HepG2 (cell line): Measurements from ENCODE around the gene ALDH2. TPM values are rescaled to one million over a fixed set of nuclear protein-coding genes. Genes with fewer than 3 reads are reported as not detected.

Experiments
- AHR ChIP-seq: IDR thresholded peaks from 2 replicates; pipeline ENCODE4 v1.6.1; 2018; ENCODE audit warnings: missing genetic modification reagents, missing compliant biosample characterization
- ATF7-NPFF ChIP-seq: sonication (generic); formaldehyde crosslinking; IDR thresholded peaks from 2 replicates; pipeline ENCODE4 v1.8.1; 2023; ENCODE audit warnings: mild to moderate bottlenecking, low read depth, missing genetic modification reagents, moderate library complexity
- MED8 ChIP-seq: sonication (generic); formaldehyde crosslinking; IDR thresholded peaks from 2 replicates; pipeline ENCODE4 v1.8.1; 2023; ENCODE audit warnings: mild to moderate bottlenecking, missing genetic modification reagents; ENCODE audit not compliant: insufficient replicate concordance
- MEIS2 ChIP-seq: sonication (generic); formaldehyde crosslinking; IDR thresholded peaks from 2 replicates; pipeline ENCODE4 v1.9.0; 2021; ENCODE audit warnings: mild to moderate bottlenecking, missing genetic modification reagents
- NPAS2 ChIP-seq: sonication (generic); formaldehyde crosslinking; IDR thresholded peaks from 2 replicates; pipeline ENCODE4 v1.8.0; 2022; ENCODE audit warnings: mild to moderate bottlenecking, missing genetic modification reagents, borderline replicate concordance
- ZNF615 ChIP-seq: sonication (generic); formaldehyde crosslinking; IDR thresholded peaks from 2 replicates; pipeline ENCODE4 v1.5.0; 2020; ENCODE audit warnings: mild to moderate bottlenecking, missing genetic modification reagents, borderline replicate concordance
- ZNF616 ChIP-seq: sonication (generic); formaldehyde crosslinking; IDR thresholded peaks from 2 replicates; pipeline ENCODE4 v1.5.0; 2020; ENCODE audit warnings: low read depth, mild to moderate bottlenecking, missing genetic modification reagents
- polyA plus RNA-seq, 8 experiments: library from polyadenylated mRNA; depleted of rRNA in 3 of 8; stranded (reverse) in 7 of 8; unstranded in 1 of 8; fragments of >200 nt; fragmentation: Illumina TruSeq in 4 of 8; extraction: Trizol in 4 of 8; gene quantifications; 2 replicates each; pipeline versions ENCODE4 v1.2.1 to v1.2.3, GENCODE V29; 2011 to 2016; ENCODE audit warnings: low read depth in 4 of 8, missing spikeins in 1 of 8, mixed read lengths in 1 of 8; ENCODE audit not compliant: insufficient read depth in 1 of 8
- total RNA-seq, 5 experiments: library from RNA; depleted of rRNA; stranded (reverse); fragments of >200 nt; fragmentation: Illumina TruSeq; extraction: Trizol; gene quantifications; 2 replicates each; pipeline ENCODE4 v1.2.3, GENCODE V29; 2016; ENCODE audit warnings: low read depth in 1 of 5
- TF ChIP-seq, protein P1 (sequence below): sonication (generic); formaldehyde crosslinking; IDR thresholded peaks from 2 replicates; pipeline ENCODE4 v1.5.1; 2020; ENCODE audit warnings: missing genetic modification reagents, mild to moderate bottlenecking, borderline replicate concordance
- TF ChIP-seq, protein P2 (sequence below): sonication (generic); formaldehyde crosslinking; IDR thresholded peaks from 2 replicates; pipeline ENCODE4 v1.4.0; 2020; ENCODE audit warnings: mild to moderate bottlenecking, missing genetic modification reagents, borderline replicate concordance
- TF ChIP-seq, protein P3 (sequence below): sonication (generic); formaldehyde crosslinking; IDR thresholded peaks from 2 replicates; pipeline ENCODE4 v1.8.0; 2022; ENCODE audit warnings: mild to moderate bottlenecking, missing genetic modification reagents, borderline replicate concordance
- TF ChIP-seq, protein P4 (sequence below): IDR thresholded peaks from 2 replicates; pipeline ENCODE4 v1.6.1; 2016; ENCODE audit warnings: low read depth, borderline replicate concordance
- TF ChIP-seq, protein P5 (sequence below): sonication (generic); formaldehyde crosslinking; IDR thresholded peaks from 2 replicates; pipeline ENCODE4 v1.5.1; 2020; ENCODE audit warnings: missing genetic modification reagents, mild to moderate bottlenecking, borderline replicate concordance

The ALDH2 gene
- total and polyA plus RNA-seq, 2 of the 13 experiments (the other 11 are each of a cell fraction or from before 2014, with no cell fraction given), result 78.8 to 103 TPM

DNA sequence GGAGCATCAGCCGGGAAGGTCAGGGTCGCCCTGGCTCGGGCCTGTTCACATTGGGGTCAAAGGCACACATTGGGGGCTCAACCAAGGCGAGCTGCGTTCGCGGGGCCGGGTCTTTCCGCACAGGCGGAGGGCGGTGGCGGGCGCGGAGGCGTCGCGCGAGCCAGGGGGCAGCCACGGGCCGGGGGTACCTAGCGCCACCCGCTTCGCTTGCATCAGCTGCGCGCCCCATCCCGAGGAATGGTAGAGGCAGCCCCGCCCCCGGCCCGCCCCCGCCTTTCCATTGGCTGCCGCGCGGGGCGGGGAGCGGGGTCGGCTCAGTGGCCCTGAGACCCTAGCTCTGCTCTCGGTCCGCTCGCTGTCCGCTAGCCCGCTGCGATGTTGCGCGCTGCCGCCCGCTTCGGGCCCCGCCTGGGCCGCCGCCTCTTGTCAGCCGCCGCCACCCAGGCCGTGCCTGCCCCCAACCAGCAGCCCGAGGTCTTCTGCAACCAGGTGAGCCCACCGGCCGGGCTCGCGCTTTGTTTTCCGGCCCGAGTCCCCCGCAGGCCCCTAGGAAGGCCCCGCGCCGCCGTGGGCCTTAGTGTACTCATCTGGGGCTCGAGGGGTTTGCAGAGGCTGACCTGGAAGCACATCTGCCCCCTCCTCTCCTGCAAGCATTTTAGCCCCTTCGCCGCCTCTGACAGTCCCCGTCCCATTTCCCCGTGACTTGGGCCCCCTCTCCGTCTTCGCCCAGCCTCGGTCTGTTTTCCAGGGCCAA is at the start of gene ALDH2 (continued):
- TF ChIP-seq, protein P1, sequence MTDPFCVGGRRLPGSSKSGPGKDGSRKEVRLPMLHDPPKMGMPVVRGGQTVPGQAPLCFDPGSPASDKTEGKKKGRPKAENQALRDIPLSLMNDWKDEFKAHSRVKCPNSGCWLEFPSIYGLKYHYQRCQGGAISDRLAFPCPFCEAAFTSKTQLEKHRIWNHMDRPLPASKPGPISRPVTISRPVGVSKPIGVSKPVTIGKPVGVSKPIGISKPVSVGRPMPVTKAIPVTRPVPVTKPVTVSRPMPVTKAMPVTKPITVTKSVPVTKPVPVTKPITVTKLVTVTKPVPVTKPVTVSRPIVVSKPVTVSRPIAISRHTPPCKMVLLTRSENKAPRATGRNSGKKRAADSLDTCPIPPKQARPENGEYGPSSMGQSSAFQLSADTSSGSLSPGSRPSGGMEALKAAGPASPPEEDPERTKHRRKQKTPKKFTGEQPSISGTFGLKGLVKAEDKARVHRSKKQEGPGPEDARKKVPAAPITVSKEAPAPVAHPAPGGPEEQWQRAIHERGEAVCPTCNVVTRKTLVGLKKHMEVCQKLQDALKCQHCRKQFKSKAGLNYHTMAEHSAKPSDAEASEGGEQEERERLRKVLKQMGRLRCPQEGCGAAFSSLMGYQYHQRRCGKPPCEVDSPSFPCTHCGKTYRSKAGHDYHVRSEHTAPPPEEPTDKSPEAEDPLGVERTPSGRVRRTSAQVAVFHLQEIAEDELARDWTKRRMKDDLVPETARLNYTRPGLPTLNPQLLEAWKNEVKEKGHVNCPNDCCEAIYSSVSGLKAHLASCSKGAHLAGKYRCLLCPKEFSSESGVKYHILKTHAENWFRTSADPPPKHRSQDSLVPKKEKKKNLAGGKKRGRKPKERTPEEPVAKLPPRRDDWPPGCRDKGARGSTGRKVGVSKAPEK, result no peak; the same call in 1 of the 2 replicates
- TF ChIP-seq MEIS2 (CRISPR knock-in tag) (no peak; the same call in 1 of the 2 replicates), ZNF615 (CRISPR knock-in tag) (no peak), AHR (no peak), ATF7-NPFF (peak; percentile 89), NPAS2 (CRISPR knock-in tag) (no peak), ZNF616 (CRISPR knock-in tag) (no peak), MED8 (no peak)
- TF ChIP-seq, protein P2, sequence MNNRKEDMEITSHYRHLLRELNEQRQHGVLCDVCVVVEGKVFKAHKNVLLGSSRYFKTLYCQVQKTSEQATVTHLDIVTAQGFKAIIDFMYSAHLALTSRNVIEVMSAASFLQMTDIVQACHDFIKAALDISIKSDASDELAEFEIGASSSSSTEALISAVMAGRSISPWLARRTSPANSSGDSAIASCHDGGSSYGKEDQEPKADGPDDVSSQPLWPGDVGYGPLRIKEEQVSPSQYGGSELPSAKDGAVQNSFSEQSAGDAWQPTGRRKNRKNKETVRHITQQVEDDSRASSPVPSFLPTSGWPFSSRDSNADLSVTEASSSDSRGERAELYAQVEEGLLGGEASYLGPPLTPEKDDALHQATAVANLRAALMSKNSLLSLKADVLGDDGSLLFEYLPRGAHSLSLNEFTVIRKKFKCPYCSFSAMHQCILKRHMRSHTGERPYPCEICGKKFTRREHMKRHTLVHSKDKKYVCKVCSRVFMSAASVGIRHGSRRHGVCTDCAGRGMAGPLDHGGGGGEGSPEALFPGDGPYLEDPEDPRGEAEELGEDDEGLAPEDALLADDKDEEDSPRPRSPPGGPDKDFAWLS (CRISPR knock-in tag), result no peak
- TF ChIP-seq, protein P3, sequence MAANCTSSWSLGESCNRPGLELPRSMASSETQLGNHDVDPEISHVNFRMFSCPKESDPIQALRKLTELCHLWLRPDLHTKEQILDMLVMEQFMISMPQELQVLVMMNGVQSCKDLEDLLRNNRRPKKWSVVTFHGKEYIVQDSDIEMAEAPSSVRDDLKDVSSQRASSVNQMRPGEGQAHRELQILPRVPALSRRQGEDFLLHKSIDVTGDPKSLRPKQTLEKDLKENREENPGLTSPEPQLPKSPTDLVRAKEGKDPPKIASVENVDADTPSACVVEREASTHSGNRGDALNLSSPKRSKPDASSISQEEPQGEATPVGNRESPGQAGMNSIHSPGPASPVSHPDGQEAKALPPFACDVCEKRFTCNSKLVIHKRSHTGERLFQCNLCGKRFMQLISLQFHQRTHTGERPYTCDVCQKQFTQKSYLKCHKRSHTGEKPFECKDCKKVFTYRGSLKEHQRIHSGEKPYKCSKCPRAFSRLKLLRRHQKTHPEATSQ (CRISPR knock-in tag), result no peak
- TF ChIP-seq, protein P4, sequence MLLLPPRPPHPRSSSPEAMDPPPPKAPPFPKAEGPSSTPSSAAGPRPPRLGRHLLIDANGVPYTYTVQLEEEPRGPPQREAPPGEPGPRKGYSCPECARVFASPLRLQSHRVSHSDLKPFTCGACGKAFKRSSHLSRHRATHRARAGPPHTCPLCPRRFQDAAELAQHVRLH (CRISPR knock-in tag), result peak; percentile 74; the same call in 1 of the 2 replicates
- TF ChIP-seq, protein P5, sequence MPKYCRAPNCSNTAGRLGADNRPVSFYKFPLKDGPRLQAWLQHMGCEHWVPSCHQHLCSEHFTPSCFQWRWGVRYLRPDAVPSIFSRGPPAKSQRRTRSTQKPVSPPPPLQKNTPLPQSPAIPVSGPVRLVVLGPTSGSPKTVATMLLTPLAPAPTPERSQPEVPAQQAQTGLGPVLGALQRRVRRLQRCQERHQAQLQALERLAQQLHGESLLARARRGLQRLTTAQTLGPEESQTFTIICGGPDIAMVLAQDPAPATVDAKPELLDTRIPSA, result no peak
